HL-60/S4 treated with retinoic acid at 250 ng/mL for 4 days and 3 days (cell line): ENCODE measurements around the gene SLC41A2.

Source experiments
- in situ Hi-C: fragments of 300-500 bp; cut with MboI; formaldehyde crosslinking; loops from 2 replicates; pipeline ENCODE4 v1.7.0; 2022; ENCODE audit warnings: low sequenced_read_pairs

SLC41A2 gene

DNA sequence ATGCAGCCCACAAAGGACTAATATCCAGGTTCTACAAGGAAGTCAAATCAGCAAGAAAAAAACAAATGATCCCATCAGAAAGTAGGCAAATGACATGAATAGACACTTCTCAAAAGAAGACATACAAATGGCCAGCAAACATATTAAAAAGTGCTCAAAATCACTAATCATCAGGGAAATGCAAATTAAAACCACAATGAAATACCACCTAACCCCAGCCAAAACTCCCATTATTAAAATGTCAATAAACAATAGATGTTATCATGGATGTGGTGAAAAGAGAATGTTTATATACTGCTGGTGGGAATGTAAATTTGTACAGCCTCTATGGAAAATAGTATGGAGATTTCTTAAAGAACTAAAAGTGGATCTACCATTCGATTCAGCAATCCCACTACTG is 25.0 kb downstream of the SLC41A2 start:
- in situ Hi-C loops: no loop called here

DNA sequence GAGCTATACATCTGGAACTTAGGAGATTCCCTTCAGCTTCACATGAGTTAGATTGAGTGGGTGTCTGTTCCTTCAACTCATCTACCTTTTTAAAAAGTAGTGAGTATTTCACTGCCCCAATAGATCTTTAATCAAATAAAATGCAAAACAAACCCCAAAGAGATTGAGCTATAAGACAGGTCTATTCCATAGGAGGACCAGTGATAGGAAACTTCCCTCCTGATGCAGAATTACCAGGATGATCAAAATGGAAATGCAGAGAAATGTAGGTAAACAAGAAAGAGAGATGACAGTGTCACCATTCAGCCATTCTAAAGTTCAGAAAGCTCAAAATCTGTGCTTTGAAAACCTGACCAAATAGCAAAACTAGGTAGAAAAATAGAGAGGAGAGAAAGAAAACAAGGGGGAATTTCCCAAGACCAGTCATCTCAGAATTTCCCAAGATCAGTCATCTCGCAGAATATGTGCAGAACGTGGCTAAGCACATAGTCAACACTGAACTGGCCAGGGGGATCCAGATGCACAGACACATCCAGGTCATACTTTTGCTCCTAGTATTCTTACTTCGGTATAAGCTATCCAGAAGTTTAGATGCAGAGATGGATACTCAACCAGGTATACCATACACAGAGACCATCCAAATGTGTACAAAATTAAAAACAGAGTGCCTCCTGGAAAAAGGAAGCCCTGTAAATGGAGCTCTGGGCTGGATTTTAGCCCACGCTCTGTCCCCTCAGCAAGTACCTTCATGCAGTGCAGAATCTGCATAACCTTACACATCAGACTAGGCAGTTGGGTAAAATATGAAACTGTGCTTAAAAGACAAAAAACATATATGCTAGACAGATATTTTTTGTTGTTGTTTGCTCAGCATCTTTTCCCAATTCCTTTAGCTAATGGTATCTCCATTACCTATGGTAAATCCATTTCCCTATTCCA is 27.4 kb downstream of the SLC41A2 start:
- in situ Hi-C loops: no loop called here

DNA sequence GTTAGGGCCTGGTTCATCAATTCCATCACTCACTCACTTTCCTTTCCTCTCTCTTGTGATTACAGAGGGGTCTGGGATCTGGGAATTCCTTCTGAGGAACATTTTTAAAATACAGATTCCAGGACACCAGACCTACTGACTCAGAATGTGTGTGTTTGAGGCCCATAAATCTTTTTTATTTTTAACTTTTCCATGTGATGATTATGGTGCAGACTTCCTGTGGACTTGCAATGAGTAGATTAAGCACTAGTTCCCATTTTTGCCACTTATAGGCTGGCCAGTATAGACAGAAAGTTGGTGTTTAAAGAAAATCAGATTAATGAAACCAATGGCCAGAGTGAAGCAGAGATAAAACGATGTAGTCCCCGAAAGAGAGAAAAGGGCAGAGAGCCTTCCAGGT is 28.1 kb downstream of the SLC41A2 start:
- in situ Hi-C loops: no loop called here

DNA sequence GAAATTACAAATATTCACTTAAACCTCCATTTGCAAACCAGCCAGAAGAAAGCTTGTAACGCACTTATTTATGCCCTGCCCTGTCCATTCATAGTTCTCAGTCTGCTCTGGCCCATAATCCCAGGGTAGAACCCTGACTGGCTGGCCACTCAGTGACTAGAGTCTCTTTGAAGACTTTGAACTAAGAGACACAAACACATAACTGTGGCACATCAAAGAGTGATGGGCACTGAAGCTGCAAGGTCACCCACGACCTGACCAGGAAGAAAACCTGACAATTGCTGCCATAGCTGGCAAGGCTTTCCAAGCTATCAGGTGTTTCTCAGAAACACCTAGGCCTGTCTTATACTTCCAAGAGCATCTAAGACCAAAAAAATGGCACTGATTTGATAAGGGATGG is 28.7 kb downstream of the SLC41A2 start:
- in situ Hi-C loops: no loop called here

DNA sequence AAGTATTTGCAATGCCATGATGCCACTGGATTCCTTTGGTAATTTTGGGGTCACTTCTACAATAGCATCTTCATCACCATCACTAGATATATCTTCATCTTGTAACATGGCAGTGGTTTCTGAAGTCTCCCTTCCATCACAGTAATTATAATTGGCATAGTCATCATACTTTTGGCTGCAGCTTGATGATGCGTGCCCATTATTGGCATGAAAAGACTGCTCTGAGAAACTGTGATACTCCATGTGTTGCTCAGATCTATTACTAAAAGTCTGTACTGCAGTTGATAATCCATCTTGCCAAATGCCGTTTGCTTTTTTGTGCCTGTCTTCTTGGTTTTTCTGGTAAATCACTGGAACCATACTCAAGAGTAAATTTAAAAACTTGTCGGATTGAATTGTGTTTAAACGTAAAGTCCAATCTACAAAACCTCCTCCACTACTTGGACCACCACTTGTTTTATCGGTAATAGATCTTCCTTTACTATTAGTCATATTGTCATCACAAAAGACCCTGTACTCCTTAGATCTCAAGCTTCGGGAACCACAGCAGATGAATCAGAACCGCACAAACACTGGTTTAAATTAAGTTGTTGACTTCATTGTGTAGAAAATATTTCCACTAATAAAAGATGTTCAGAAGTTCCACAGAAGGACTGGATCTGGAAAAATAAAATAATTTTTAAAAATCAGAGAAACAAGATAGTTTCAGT is 29.9 kb downstream of the SLC41A2 start:
- in situ Hi-C loops: no loop called here

DNA sequence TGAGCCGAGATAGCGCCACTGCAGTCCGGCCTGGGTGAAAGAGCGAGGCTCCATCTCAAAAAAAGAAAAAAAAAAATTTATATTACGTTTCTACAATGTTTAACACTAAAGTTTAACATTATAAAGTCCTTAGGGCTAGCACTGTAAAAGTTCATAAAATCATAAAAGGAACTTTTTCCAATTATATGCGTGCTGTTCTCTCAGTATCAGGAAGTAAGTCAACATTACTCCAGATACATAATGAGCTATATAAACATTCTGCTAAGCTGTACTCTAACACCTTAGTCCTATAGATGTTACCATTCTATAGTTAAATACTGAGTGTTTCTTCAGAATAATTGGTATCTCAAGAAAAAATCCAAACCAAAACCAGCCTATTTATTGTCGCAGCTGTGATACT is 32.6 kb downstream of the SLC41A2 start:
- in situ Hi-C loops: no loop called here

DNA sequence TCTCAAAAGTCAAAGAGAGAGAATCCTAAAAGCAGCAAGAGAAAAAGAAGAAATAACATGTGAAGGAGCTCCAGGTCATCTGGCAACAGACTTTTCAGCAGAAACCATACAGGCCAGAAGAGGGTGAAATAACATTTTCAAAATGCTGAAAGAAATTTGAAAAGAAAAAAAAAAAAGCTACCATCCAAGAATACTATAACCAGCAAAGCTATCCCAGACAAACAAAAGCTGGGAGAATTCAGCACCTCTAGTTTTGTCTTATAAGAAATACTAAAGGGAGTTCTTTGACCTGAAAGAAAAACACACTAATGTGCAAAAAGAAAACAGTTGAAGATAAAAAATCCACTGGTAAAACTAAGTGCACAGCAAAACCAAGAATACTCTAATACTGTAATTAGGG is 36.8 kb downstream of the SLC41A2 start:
- in situ Hi-C loops: no loop called here

DNA sequence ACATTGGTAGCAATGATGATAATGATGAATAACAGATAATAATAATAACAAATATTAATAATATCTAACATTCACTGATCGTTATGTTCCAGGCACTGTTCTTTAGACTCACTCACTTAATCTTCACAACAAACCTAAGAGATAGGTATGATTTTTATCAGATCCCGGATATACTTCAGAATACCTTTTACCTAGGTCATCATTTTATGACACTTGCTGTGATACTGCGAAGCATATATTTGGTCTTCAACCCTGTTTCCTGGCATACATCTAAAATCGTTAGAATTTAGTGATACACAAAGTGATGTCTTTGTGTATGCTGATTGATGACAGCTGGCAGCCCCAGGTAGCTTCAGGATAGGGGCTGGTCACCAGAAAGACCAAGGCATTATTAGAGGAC is 46.1 kb downstream of the SLC41A2 start:
- in situ Hi-C loops: no loop called here

DNA sequence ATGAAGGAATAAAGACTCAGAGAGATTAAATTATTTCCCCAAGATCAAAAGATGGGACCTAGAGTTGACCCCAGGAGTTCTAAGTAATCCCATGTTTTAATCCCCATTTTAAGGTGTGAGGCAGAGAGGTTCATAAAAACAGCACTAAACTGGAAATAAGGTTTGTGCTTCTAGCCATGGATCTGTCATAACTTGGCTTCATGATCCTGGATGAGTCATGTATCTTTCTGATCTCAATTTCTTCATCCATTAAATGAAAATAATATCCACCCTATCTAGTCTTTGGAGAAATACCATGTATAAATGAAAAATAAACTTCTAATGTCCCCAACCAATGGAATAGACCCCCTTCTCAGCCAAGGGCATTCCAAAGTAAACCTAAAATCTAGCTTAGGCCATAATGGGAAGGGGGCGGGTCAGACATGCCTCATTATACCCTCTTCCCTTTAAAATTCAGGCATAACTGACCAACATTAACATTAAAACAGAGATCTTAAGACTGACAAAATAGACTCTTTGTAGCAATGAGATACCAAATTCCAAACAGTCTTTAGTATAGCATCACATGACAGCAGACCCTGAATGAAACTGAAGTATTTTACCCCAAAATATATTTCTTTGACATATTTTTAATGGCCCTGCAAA is 47.8 kb downstream of the SLC41A2 start:
- in situ Hi-C loops: no loop called here

DNA sequence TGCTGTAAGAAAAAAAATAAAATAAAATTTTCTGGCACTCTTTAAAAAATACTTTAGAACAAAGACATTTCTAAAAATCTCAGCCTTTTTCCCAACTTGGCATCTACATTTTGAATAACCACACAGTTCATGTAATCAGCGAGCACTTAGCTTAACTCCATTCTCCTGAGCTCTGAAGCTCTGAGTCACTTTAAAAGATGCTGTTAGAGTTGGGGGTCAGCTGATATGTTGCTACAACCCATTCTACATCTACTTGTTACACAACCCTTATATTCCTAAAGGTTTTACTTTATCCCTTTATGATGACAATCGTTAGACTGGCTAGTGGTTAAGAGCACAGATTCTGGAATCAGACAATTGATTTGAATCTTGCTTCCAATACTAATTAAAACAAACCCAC is 48.3 kb downstream of the SLC41A2 start:
- in situ Hi-C loops: no loop called here
